Neuronal stem cell (in vitro differentiated cells): Measurements from ENCODE around the gene RAD51B.

Experiments
- DNase-seq: peaks from one replicate; pipeline ENCODE4 v3.0.0-alpha.2; 2013; ENCODE audit warnings: low spot score
- H2AFZ ChIP-seq: one replicate; pipeline ENCODE4 v1.6.1; 2013; ENCODE audit warnings: mild to moderate bottlenecking, low read length, inconsistent platforms
- H2AK5ac ChIP-seq: 2 replicates; pipeline ENCODE4 v1.6.1; 2013; ENCODE audit warnings: low read depth, mild to moderate bottlenecking, inconsistent platforms, low read length, moderate library complexity, mixed read lengths
- H2BK120ac ChIP-seq: 2 replicates; pipeline ENCODE4 v1.6.1; 2013; ENCODE audit warnings: low read depth, mild to moderate bottlenecking, inconsistent platforms, low read length, moderate library complexity, mixed read lengths
- H2BK12ac ChIP-seq: one replicate; pipeline ENCODE4 v1.6.1; 2013; ENCODE audit warnings: low read length, inconsistent platforms
- H2BK15ac ChIP-seq: 2 replicates; pipeline ENCODE4 v1.6.1; 2013; ENCODE audit warnings: mild to moderate bottlenecking, low read length, inconsistent platforms, mixed read lengths
- H2BK5ac ChIP-seq: one replicate; pipeline ENCODE4 v1.6.1; 2013; ENCODE audit warnings: inconsistent platforms, mild to moderate bottlenecking, low read length, moderate library complexity
- H3K14ac ChIP-seq: one replicate; pipeline ENCODE4 v1.6.1; 2013; ENCODE audit warnings: low read length, inconsistent platforms
- H3K18ac ChIP-seq: 2 replicates; pipeline ENCODE4 v1.6.1; 2013; ENCODE audit warnings: low read length, inconsistent platforms
- H3K23ac ChIP-seq: 2 replicates; pipeline ENCODE4 v1.6.1; 2013; ENCODE audit warnings: low read depth, mild to moderate bottlenecking, mixed read lengths, low read length, inconsistent platforms; ENCODE audit not compliant: poor library complexity
- H3K27ac ChIP-seq: replicated peaks from 3 replicates; pipeline ENCODE4 v1.5.1; 2013; ENCODE audit warnings: low read length, inconsistent platforms
- H3K27me3 ChIP-seq, 3 experiments: 2 replicates each; pipeline ENCODE4 v1.6.1; 2013; ENCODE audit warnings: low read length in 3 of 3, mild to moderate bottlenecking in 2 of 3, inconsistent platforms in 1 of 3, low read depth in 1 of 3, mixed read lengths in 1 of 3, moderate library complexity in 1 of 3; ENCODE audit not compliant: control insufficient read depth in 3 of 3, insufficient read depth in 3 of 3
- H3K36me3 ChIP-seq, 2 donors: replicated peaks in 1 of 2; 2 replicates each; pipeline ENCODE4 v1.6.1; 2013; ENCODE audit warnings: low read length in 2 of 2; ENCODE audit not compliant: control insufficient read depth in 2 of 2, insufficient read depth in 2 of 2
- H3K4ac ChIP-seq: 2 replicates; pipeline ENCODE4 v1.6.1; 2013; ENCODE audit warnings: inconsistent platforms, mild to moderate bottlenecking, low read length, moderate library complexity
- H3K4me1 ChIP-seq, 2 donors: 1 replicate in 1 of 2; 2 replicates in 1 of 2; pipeline ENCODE4 v1.6.1; 2013; ENCODE audit warnings: low read length in 2 of 2, low read depth in 1 of 2; ENCODE audit not compliant: control insufficient read depth in 2 of 2, insufficient read depth in 1 of 2
- H3K4me2 ChIP-seq: one replicate; pipeline ENCODE4 v1.6.1; 2013; ENCODE audit warnings: mild to moderate bottlenecking, low read length, inconsistent platforms; ENCODE audit not compliant: insufficient read depth, poor library complexity, severe bottlenecking
- H3K4me3 ChIP-seq, 2 donors: 2 replicates each; pipeline ENCODE4 v1.5.1; 2013; ENCODE audit warnings: low read length in 2 of 2, mild to moderate bottlenecking in 2 of 2, inconsistent platforms in 1 of 2, moderate library complexity in 1 of 2
- H3K79me1 ChIP-seq: one replicate; pipeline ENCODE4 v1.6.1; 2013; ENCODE audit warnings: low read depth, mild to moderate bottlenecking, inconsistent platforms, low read length, moderate library complexity
- H3K9ac ChIP-seq: one replicate; pipeline ENCODE4 v1.6.1; 2013; ENCODE audit warnings: mild to moderate bottlenecking, low read depth, low read length, inconsistent platforms; ENCODE audit not compliant: poor library complexity
- H3K9me3 ChIP-seq, 2 donors: replicated peaks in 1 of 2; 2 replicates each; pipeline versions ENCODE3 to v1.6.1; 2013; ENCODE audit warnings: low read length in 2 of 2, mild to moderate bottlenecking in 2 of 2, inconsistent platforms in 1 of 2, low read depth in 1 of 2, mixed read lengths in 1 of 2, moderate library complexity in 1 of 2; ENCODE audit not compliant: control insufficient read depth in 2 of 2, insufficient read depth in 1 of 2
- H4K8ac ChIP-seq: one replicate; pipeline ENCODE4 v1.6.1; 2013; ENCODE audit warnings: low read depth, mild to moderate bottlenecking, inconsistent platforms, low read length, moderate library complexity
- H4K91ac ChIP-seq: one replicate; pipeline ENCODE4 v1.6.1; 2013; ENCODE audit warnings: low read length, low read depth, mild to moderate bottlenecking, inconsistent platforms; ENCODE audit not compliant: poor library complexity
- WGBS, 2 donors: extraction: QIAGEN DNeasy Blood & Tissue Kit; methylation state at CpG; one replicate each; pipeline ENCODE4 v1.1.7; 2013; ENCODE audit warnings: missing lambda C conversion rate in 2 of 2, mixed read lengths in 1 of 2; ENCODE audit not compliant: insufficient read length in 2 of 2, insufficient replicate concordance in 1 of 2; ENCODE audit errors: extremely low coverage in 2 of 2; 5-methylcytosine and 5-hydroxymethylcytosine counted together

Gene RAD51B

GRCh38 chr14:68573126-68573525 lies 753.5 kb downstream of the RAD51B start:
- H3K4ac ChIP-seq = no peak overlapping the region
- H4K91ac ChIP-seq = no peak overlapping the region
- H2AK5ac ChIP-seq = peak overlapping the region; percentile 15
- H3K27ac ChIP-seq = no peak overlapping the region
- no peak overlapping the region for H2AFZ ChIP-seq
- no CpG with 5 or more reads among the region's 6 CpGs for WGBS, 2 donors
- H3K36me3 ChIP-seq = no peaks in the 10 kb centered on the region
- no peak for DNase-seq
- peaks cover 9 to 12% of the 10 kb centered on the region in 2 donors for H3K9me3 ChIP-seq
- no peak overlapping the region for H3K9ac ChIP-seq
- H3K79me1 ChIP-seq = no peaks in the 10 kb centered on the region
- H3K4me3 ChIP-seq = no peak overlapping the region
- no peak overlapping the region for H3K14ac ChIP-seq
- H3K18ac ChIP-seq = peak overlapping the region; percentile 53
- peak overlapping the region; percentile 11 for H2BK12ac ChIP-seq
- peak overlapping the region; percentile 13 for H2BK120ac ChIP-seq
- H3K4me1 ChIP-seq = peaks cover 30 to 36% of the 10 kb centered on the region in 2 donors
- no peak overlapping the region for H2BK5ac ChIP-seq
- H3K23ac ChIP-seq = no peak overlapping the region
- no peak overlapping the region for H3K4me2 ChIP-seq
- H2BK15ac ChIP-seq = peak overlapping the region; percentile 71
- H4K8ac ChIP-seq = no peak overlapping the region
- H3K27me3 ChIP-seq = no peaks in the 10 kb centered on the region

- no peak overlapping the region for H4K91ac ChIP-seq
- H3K4ac ChIP-seq = no peak overlapping the region
- H3K14ac ChIP-seq = no peak overlapping the region
- peak overlapping the region; percentile 68 for H3K18ac ChIP-seq
- H3K9ac ChIP-seq = no peak overlapping the region
- H3K27ac ChIP-seq = no peak overlapping the region
- no peak overlapping the region for H3K23ac ChIP-seq
- no peak overlapping the region for H3K4me2 ChIP-seq
- peak overlapping the region; percentile 22 for H2AK5ac ChIP-seq
- no CpG with 5 or more reads among the region's 2 CpGs for WGBS, 2 donors
- no peaks in the 10 kb centered on the region for H3K27me3 ChIP-seq
- no peak overlapping the region for H2BK120ac ChIP-seq
- H2BK12ac ChIP-seq = peak overlapping the region; percentile 12
- no peak overlapping the region for H4K8ac ChIP-seq
- H3K36me3 ChIP-seq = no peaks in the 10 kb centered on the region
- DNase-seq = no peak
- peak overlapping the region; percentile 68 for H2BK15ac ChIP-seq
- no peaks in the 10 kb centered on the region for H3K79me1 ChIP-seq
- no peak overlapping the region for H3K4me3 ChIP-seq
- H2BK5ac ChIP-seq = no peak overlapping the region
- H2AFZ ChIP-seq = no peak overlapping the region
- peaks cover 9 to 12% of the 10 kb centered on the region in 2 donors for H3K9me3 ChIP-seq
- peaks cover 24 to 30% of the 10 kb centered on the region in 2 donors for H3K4me1 ChIP-seq
These were observed 754.1 kb downstream of the RAD51B start for GRCh38 chr14:68573722-68574121.

GRCh38 chr14:68574461-68574860 lies 754.9 kb downstream of the RAD51B start:
- H4K8ac ChIP-seq = no peak overlapping the region
- H3K4me3 ChIP-seq = no peak overlapping the region
- H3K27ac ChIP-seq = no peak overlapping the region
- H3K14ac ChIP-seq = no peak overlapping the region
- no CpG with 5 or more reads among the region's 3 CpGs for WGBS, 2 donors
- H3K36me3 ChIP-seq = no peaks in the 10 kb centered on the region
- H2AK5ac ChIP-seq = no peak overlapping the region
- H2BK15ac ChIP-seq = peak overlapping the region; percentile 19
- no peak overlapping the region for H4K91ac ChIP-seq
- no peak overlapping the region for H3K4ac ChIP-seq
- H2BK12ac ChIP-seq = no peak overlapping the region
- peaks cover 24 to 27% of the 10 kb centered on the region in 2 donors for H3K4me1 ChIP-seq
- H3K9ac ChIP-seq = no peak overlapping the region
- H3K4me2 ChIP-seq = no peak overlapping the region
- peaks cover 9 to 12% of the 10 kb centered on the region in 2 donors for H3K9me3 ChIP-seq
- no peak overlapping the region for H3K18ac ChIP-seq
- no peak overlapping the region for H2BK5ac ChIP-seq
- no peak overlapping the region for H2AFZ ChIP-seq
- no peak overlapping the region for H2BK120ac ChIP-seq
- DNase-seq = no peak
- no peaks in the 10 kb centered on the region for H3K79me1 ChIP-seq
- H3K23ac ChIP-seq = no peak overlapping the region
- no peaks in the 10 kb centered on the region for H3K27me3 ChIP-seq

- Histone ChIP-seq H3K14ac (no peak overlapping the region), H3K18ac (no peak overlapping the region), H2AK5ac (no peak overlapping the region), H3K27me3 (no peaks in the 10 kb centered on the region), H3K79me1 (no peaks in the 10 kb centered on the region), H4K91ac (no peak overlapping the region), H3K9ac (no peak overlapping the region), H3K9me3 (peaks cover 9 to 12% of the 10 kb centered on the region in 2 donors), H2BK12ac (no peak overlapping the region), H2BK120ac (no peak overlapping the region), H3K4me3 (no peak overlapping the region), H3K36me3 (no peaks in the 10 kb centered on the region), H3K4me1 (peaks cover 20 to 23% of the 10 kb centered on the region in 2 donors), H3K23ac (no peak overlapping the region), H4K8ac (no peak overlapping the region), H3K4ac (no peak overlapping the region), H2AFZ (no peak overlapping the region), H2BK5ac (no peak overlapping the region), H3K27ac (no peak overlapping the region), H2BK15ac (no peak overlapping the region), H3K4me2 (no peak overlapping the region)
- WGBS, 2 donors = no CpG with 5 or more reads among the region's 3 CpGs
- DNase-seq = no peak
These were observed 755.3 kb downstream of the RAD51B start for GRCh38 chr14:68574906-68575305.
